GM12892 (cell line): ENCODE data around the gene SLC39A11.
"Not testable (repeated sequence)": the region's sequence is repeated elsewhere in the genome, so short reads cannot be mapped to it uniquely, and the experiment has no call there.

Experiments
- DNase-seq: peaks from one replicate; pipeline ENCODE4 v3.0.0; 2011; ENCODE audit not compliant: insufficient read length
- FAIRE-seq: peaks from 2 replicates; lab custom pipeline; 2011; peaks lifted over from hg19 to GRCh38; lab: Jason Lieb, UNC
- POLR2A ChIP-seq: IDR thresholded peaks from 2 replicates; pipeline ENCODE4 v1.6.1; 2011; ENCODE audit warnings: low read depth, low read length, control low read depth
- POLR2AphosphoS5 ChIP-seq: IDR thresholded peaks from 2 replicates; pipeline ENCODE4 v1.6.1; 2011; ENCODE audit warnings: low read depth, low read length, control low read depth
- TAF1 ChIP-seq: IDR thresholded peaks from 2 replicates; pipeline ENCODE4 v1.6.1; 2011; ENCODE audit warnings: low read depth, mild to moderate bottlenecking, control low read depth, low read length, borderline replicate concordance

The SLC39A11 gene

DNA sequence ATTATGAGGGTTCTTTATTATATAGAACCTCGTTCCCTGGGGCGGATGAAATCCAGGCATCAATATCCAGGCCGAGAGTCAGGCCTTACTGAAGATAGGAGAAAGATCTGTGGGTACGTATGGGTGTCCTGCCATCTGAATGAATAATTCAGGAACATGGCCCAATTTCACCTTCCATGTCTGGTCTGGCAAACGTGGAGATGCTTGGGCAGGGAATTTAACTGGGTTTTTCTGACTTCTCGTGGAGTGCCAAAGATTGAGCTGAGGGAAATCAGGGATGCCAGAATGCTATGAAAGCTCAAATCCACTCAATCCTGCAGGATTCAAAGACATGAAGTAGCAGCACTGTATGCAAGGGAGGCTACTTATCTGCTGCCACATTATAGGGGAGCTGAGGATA is 302.8 kb downstream of the SLC39A11 start:
- TF ChIP-seq TAF1 (no peak), POLR2AphosphoS5 (no peak), POLR2A (no peak)
- FAIRE-seq: no peak
- no peak for DNase-seq

DNA sequence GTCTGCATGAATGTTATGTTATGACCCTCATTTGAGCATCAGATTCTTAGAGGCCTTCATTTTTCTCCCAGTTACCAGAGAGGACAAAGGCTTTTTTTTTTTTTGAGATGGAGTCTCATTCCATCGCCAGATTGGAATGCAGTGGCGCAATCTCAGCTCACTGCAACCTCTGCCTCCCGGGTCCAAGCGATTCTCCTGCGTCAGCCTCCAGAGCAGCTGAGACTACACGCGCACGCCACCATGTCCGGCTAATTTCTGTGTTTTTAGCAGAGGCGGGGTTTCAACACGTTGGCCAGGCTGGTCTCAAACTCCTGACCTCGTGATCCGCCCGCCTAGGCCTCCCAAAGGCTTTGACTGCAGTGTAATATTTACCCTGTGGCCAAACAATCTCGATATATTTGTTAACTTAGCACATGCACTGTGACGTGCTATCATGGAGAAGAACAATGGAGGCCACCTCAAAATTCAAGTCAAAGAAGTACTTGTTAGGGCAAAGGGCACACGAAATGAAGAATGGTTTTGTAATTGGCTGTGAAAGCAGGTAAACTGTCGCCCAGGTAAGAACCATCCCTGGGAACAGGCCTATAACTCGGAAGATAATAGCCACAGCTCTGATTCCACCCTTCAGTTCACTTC is 303.4 kb downstream of the SLC39A11 start:
- FAIRE-seq (no peak), DNase-seq (no peak)
- TF ChIP-seq TAF1 (no peak), POLR2AphosphoS5 (no peak), POLR2A (no peak)

DNA sequence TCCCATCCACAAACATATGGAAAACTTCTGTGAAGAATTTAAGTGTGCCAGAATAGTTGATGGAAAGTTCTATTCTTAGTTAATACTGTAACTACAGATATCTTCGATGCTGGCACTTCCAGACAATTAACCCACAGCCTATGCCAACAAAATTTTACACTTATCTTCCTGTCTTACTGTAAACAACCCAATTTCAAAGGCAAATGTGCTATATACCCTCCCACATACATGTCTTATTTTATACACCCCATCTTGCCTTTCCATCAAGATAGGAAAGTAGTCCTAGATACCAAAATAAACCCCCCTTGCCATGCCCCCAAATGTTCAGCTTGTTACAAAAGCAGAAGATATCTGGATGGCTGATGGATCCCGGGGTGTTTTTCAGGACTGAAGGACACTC is 306.3 kb downstream of the SLC39A11 start:
- FAIRE-seq (no peak), DNase-seq (no peak)
- no peak for TF ChIP-seq TAF1
- TF ChIP-seq POLR2AphosphoS5: no peak
- TF ChIP-seq POLR2A: no peak

DNA sequence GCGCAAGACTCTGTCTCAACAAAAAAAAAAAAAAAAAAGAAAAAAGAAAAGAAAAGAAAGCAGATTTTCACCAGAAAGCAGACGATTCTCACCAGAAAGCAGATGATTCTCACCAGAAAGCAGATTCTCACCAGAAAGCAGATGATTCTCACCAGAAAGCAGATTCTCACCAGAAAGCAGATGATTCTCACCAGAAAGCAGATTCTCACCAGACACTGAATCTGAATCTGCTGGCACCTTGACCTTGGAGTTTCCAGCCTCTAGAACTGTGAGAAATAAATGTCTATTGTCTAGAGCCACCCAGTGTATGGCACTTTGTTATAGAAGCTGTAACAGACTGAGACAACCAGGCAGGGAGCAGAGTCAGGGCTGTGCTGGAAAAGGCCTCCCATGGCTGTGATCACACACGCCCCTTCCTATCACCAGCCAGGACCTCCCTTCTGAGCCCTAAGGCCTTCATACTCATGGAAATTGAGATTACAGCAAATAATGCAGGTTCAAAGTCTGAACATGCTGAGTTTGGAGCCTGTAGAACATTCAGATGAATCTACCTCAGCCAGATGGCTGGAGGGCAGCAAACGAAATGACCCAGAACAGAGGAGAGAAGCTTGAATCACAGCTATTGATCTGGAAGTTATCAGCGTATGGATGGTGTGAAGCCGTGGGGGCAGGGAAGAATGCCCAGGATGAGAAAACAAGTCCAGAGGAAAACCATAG is 309.3 kb downstream of the SLC39A11 start:
- FAIRE-seq (no peak), DNase-seq (no peak)
- TF ChIP-seq POLR2A (no peak), TAF1 (no peak), POLR2AphosphoS5 (no peak)

DNA sequence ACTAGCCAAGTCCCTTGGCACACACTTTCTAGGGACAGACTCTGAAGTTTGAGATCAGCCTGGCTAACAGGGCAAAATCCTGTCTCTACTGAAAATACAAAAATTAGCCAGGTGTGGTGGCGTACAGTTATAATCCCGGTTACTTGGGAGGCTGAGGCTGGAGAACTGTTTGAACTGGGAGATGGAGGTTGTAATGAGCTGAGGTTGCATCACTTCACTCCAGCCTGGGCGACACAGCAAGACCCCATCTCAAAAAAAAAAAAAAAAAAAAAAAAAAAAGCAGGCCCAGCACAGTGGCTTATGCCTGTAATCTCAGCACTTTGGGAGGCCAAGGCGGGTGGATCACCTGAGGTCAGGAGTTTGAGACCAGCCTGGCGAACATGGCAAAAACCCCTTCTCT is 310.1 kb downstream of the SLC39A11 start:
- FAIRE-seq, DNase-seq: not testable (repeated sequence)

DNA sequence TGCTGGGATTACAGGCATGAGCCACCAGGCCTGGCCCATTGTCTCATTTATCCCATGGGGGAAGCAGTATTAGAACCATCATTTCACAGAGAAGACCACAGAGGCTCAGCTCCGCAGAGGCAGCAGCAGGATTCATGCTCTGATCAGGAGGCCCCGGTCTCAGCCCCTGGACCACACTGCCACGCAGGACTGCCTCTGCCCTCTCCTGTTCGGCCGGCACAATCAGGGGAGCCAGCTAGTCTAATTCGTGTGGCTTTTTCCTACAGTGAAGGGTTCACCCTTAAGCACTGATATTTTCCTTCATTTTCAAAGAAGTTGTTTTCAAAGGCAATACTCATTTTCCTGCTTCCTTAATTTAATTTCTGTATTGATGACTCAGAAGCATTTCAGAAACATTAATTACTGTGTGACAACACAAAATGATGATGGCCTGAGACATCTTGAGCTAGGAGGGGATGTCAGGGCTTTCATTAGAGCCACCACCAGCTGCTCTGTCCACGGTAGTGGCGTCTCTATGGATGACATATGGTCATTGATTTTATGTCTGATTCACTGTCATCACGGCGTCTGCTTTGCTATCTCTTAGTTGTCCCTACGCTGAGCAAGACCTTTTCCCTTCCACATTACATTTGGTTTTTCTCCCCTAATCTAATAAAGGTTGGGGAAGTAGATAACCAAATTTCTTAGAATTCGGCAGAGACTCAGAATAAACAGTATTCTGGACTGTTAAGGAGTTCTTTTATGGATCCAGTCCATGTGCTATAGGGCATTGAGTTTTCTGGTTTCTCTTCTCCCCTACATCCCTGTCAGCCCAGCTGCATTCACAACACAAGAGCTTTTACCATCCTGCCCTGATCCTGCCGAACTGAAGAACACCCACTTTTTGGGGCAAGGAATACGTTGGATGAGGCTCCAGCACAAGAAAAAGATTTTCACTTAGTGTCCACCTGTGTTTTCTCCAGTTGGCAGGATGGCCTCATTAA is 314.0 kb downstream of the SLC39A11 start:
- TF ChIP-seq POLR2AphosphoS5 (no peak), POLR2A (no peak)
- no peak for DNase-seq
- FAIRE-seq: no peak

DNA sequence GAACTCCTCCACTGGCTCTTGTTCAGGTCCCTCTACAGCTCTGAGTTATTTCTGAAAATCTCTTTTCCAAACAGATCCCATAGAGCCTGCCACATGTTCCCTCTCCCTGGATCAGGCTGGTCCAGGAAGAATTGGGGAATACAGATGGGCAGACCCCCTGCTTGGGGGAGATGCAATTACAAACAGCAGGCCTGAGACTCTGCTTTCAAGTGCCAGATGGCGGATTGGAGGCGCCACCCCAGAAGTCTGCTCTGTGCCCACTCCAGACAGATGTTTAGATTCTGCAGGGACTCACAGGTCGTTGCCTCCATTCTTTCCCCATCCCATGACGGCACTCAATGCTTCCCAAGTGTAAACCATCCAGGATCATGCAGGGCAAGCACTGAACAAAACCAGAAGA is 316.6 kb downstream of the SLC39A11 start:
- DNase-seq (no peak), FAIRE-seq (no peak)
- TF ChIP-seq POLR2AphosphoS5: no peak
- no peak for TF ChIP-seq POLR2A
- no peak for TF ChIP-seq TAF1

DNA sequence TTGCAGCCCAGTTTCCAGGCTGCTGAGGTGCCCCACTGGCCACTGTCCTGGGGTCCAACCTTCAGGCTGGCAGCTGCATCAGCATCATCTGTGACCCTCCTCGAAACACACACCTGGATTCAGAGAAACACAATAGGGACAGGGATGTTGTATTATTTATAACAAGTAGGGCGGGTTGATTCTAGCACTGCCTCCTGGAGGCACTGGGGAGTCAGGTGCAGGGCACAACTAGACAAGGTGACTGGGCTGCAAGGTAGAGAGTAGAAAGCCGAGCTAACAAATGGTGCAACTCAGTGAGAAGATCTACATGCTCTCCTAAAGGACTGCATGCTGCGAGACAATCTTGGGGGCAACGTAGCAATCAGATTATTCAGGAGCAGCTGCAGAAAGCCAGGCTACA is 317.3 kb downstream of the SLC39A11 start:
- DNase-seq: no peak
- no peak for FAIRE-seq
- TF ChIP-seq POLR2AphosphoS5: no peak
- TF ChIP-seq TAF1: no peak
- TF ChIP-seq POLR2A: no peak

DNA sequence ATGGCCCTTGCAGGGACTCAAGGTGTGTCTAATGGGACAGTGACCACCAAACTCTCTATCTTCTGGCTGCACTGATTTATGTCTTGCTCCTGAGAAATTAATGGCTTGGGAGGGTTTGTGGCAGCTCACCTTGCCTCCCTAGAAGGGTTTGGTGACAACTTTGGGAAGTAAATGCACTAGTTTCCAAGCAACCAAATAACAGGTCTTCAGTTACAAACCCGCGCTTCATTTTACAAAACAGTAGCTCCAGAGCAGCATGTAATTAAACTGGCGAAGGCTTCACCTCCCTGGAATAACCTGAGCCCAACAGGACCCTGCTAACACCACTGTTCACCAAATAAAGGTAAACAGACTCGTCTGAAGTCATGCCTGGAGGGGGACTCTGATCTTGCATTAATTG is 318.3 kb downstream of the SLC39A11 start:
- FAIRE-seq (no peak), DNase-seq (no peak)
- no peak for TF ChIP-seq POLR2A
- no peak for TF ChIP-seq TAF1
- TF ChIP-seq POLR2AphosphoS5: no peak

DNA sequence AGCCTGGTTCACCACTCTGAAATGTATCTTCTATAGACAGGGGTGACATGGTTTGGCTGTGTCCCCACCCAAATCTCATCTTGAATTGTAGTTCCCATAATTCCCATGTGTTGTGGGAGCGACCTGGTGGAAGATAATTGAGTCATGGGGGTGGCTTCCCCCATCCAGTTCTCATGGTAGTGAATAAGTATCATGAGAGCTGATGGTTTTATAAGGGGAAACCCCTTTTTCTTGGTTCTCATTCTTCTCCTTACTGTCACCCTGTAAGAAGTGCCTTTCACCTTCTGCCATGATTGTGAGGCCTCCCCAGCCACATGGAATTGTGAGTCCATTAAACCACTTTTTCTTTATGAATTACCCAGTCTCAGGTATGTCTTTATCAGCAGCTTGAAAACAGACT is 319.3 kb downstream of the SLC39A11 start:
- FAIRE-seq: not testable (repeated sequence)

DNA sequence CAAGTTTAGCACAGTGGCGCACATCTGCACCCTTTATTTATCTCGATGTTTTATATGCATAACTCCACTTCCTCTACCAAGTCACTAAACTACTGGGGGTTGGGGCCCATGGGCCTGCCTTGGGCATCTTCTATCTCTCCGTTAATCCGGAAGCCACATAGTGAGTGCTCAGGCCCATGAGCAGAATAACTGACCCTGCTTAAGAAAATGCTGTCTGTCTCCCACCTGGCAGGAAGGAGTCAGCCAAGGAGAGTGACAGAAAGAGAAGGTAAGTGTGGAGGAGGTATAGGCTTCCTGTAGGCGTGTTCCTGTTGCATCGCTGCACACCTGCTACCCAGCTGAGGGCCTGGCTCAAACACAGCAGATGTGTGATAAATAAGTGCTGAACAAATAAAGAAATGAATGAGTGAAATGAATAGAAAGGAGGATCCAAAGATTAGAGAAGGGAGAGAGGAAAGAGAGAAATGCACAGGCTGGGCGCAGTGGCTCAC is 320.1 kb downstream of the SLC39A11 start:
- TF ChIP-seq TAF1: no peak
- TF ChIP-seq POLR2A: no peak
- TF ChIP-seq POLR2AphosphoS5: no peak
- FAIRE-seq: no peak
- no peak for DNase-seq

More for the DNA sequence above, 319.3 kb downstream of the SLC39A11 start:
- DNase-seq: not testable (repeated sequence)

DNA sequence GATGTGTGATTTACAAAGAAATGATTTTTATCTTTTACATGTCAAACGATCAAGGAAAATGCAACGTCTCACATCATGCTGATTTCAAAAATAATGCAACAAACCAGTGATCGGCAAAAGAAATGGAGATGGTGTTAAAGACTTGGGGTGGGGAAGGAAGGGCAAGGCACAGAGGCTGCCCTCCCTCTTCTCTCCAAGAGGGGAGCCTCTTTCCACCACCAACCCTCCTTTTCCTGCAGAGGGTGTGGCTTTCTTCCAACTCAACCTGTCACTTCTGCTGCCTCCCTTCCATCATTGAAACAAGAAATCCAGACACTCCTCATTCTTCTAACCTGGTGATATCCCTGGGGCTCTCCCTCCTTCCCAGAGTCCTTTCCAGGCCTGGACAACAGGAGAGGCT is 320.8 kb downstream of the SLC39A11 start:
- TF ChIP-seq POLR2A (no peak), TAF1 (no peak), POLR2AphosphoS5 (no peak)
- no peak for DNase-seq
- no peak for FAIRE-seq
